Ovary (tissue), 9 donors: ENCODE results near the gene COX7A1. TPM values are rescaled to one million over a fixed set of nuclear protein-coding genes. Genes with fewer than 3 reads are reported as not detected.

Experiments
- DNase-seq, 5 donors: peaks; one replicate each; pipeline ENCODE4 v3.0.0-alpha.2; 2019 to 2020
- H3K27ac ChIP-seq, 2 donors: fragments of 200-600 bp; one replicate each; pipeline versions ENCODE4 v1.5.1 to v1.8.0; 2019 to 2022
- H3K27me3 ChIP-seq: fragments of 200-600 bp; one replicate; pipeline ENCODE4 v1.8.0; 2022
- H3K36me3 ChIP-seq: fragments of 200-600 bp; sonication (generic); one replicate; pipeline ENCODE4 v1.5.1; 2019
- H3K4me1 ChIP-seq: one replicate; pipeline ENCODE4 v1.8.1; 2013; ENCODE audit warnings: mild to moderate bottlenecking, moderate library complexity; ENCODE audit not compliant: insufficient read depth
- H3K4me3 ChIP-seq: fragments of 200-600 bp; sonication (generic); one replicate; pipeline ENCODE4 v1.5.1; 2017
- H3K9me3 ChIP-seq, 2 donors: fragments of 200-600 bp in 1 of 2; sonication (generic) in 1 of 2; one replicate each; pipeline versions ENCODE4 v1.5.1 to v1.8.1; 2013 to 2019; ENCODE audit warnings: mild to moderate bottlenecking in 1 of 2, moderate library complexity in 1 of 2
- EP300 ChIP-seq: sonication (generic); formaldehyde crosslinking; IDR thresholded peaks from one replicate; pipeline ENCODE4 v1.6.1; 2017; ENCODE audit warnings: antibody characterized with exemption
- POLR2A ChIP-seq: fragments of 450-650 bp; IDR thresholded peaks from one replicate; pipeline ENCODE4 v1.6.1; 2017; ENCODE audit warnings: antibody characterized with exemption, mild to moderate bottlenecking, moderate library complexity
- WGBS, 3 donors: extraction: QIAGEN DNeasy Blood & Tissue Kit in 1 of 3; methylation state at CpG; one replicate each; pipeline versions ENCODE4 v1.1.5 to v1.1.7; 2013 to 2017; 5-methylcytosine and 5-hydroxymethylcytosine counted together
- intact Hi-C, 4 donors: fragments of 100-400 bp; cut with DNase I; formaldehyde crosslinking; loops; one replicate each; pipeline versions ENCODE4 v1.11.0 to v1.15.1; 2022 to 2023
- polyA plus RNA-seq, 2 donors: library from polyadenylated mRNA; stranded (reverse); fragments of 200-250 nt in 1 of 2; fragments of 350-450 nt in 1 of 2; fragmentation: Illumina TruSeq in 1 of 2; extraction: RNeasy Lipid Tissue Mini Kit (QIAGEN cat#74804) in 1 of 2; gene quantifications; one replicate each; pipeline ENCODE4 v1.2.3, GENCODE V29; 2013 to 2014
- total RNA-seq, 7 donors: library from RNA; depleted of rRNA in 2 of 7; stranded (reverse); fragments of >200 nt in 2 of 7; fragmentation: NEBNext Ultra II Directional in 3 of 7; extraction: Animal tissue kit (Norgen Biotek cat#: 25700) in 3 of 7; gene quantifications; one replicate each; pipeline versions ENCODE4 v1.1.0 to v1.2.4, GENCODE V29; 2016 to 2023
- TF ChIP-seq, protein P1 (sequence below), 3 donors: fragments of 450-650 bp in 2 of 3; fragments of 200-600 bp in 1 of 3; IDR thresholded peaks; one replicate each; pipeline versions ENCODE4 v1.5.1 to v1.8.0; 2016 to 2022; ENCODE audit warnings: antibody characterized with exemption in 3 of 3, mild to moderate bottlenecking in 1 of 3
- donor health status: DM: no; HTN: no; CAD: no; lungs with moderate emphysema.
- donor health status: DM: no; HTN: no; CAD: no.
- donor health status: Bipolar disorder and iron deficiency.
- donor health status: DM: yes; HTN: yes; CAD: no.
- donor health status: DM: no; HTN: no; CAD: no.
- donor health status: DM: yes; HTN: yes; CAD: no.

The COX7A1 gene
- total and polyA plus RNA-seq, 9 donors, result 31.4 to 81.4 (median 46.6) TPM

DNA sequence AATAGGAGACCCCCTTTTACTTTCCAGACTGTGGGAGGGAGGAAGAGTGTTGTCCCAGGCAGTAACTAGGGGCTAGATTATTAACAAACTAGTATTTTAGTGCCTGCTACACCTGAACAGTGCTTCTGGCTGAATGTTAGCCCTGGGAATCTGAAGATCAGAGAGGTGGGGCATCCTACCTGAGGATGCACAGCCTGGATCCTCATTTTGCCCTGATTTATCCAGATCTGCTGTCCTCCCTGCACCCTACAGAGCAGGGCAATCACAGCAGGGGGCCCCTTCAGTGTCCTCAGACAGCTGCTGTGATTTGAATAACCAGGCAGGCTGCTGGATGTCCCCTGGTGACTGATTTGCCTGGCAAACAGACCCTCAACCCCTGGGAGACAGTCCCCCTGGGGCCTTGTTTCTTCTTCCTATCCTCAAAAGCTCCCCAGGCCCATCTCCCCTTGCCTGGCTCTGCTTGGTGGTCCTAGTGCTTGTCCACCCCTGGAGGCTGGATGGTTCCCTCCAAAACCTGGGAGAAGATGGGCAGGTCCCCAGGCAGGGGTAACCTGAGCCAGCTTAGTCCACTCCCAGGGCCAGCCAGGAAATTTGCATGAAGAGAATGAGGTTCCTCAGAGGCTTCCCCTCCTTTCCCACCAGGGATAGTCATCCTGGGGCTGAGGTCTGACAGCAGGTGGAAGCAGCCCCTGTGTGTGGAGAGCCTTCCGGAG is 41.6 kb downstream of the COX7A1 start, which contains the start of gene OVOL3:
Gene OVOL3, plus strand, starts transcription at position 657 of the 713 bp plus-strand sequence. CDS start 60 bp downstream, outside the sequence.
- no peak within 1 kb of the TSS for H3K27ac ChIP-seq
- no peaks in the 10 kb centered on the region for H3K36me3 ChIP-seq
- no peaks in the 10 kb centered on the region for H3K9me3 ChIP-seq
- no peak for DNase-seq
- WGBS, 3 donors, result 30 to 89% (median 87%) methylated on average over 1 of the region's 1 CpG
- peaks cover 5% of the 10 kb centered on the region for H3K4me1 ChIP-seq
- no peak within 1 kb of the TSS for H3K4me3 ChIP-seq
- intact Hi-C loops, result no loop called here
- H3K27me3 ChIP-seq, result no peaks in the 10 kb centered on the region
- TF ChIP-seq, protein P1, sequence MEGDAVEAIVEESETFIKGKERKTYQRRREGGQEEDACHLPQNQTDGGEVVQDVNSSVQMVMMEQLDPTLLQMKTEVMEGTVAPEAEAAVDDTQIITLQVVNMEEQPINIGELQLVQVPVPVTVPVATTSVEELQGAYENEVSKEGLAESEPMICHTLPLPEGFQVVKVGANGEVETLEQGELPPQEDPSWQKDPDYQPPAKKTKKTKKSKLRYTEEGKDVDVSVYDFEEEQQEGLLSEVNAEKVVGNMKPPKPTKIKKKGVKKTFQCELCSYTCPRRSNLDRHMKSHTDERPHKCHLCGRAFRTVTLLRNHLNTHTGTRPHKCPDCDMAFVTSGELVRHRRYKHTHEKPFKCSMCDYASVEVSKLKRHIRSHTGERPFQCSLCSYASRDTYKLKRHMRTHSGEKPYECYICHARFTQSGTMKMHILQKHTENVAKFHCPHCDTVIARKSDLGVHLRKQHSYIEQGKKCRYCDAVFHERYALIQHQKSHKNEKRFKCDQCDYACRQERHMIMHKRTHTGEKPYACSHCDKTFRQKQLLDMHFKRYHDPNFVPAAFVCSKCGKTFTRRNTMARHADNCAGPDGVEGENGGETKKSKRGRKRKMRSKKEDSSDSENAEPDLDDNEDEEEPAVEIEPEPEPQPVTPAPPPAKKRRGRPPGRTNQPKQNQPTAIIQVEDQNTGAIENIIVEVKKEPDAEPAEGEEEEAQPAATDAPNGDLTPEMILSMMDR (IDR thresholded peaks at IDR 0.05), result no peak
- TF ChIP-seq POLR2A (no peak), EP300 (no peak)

DNA sequence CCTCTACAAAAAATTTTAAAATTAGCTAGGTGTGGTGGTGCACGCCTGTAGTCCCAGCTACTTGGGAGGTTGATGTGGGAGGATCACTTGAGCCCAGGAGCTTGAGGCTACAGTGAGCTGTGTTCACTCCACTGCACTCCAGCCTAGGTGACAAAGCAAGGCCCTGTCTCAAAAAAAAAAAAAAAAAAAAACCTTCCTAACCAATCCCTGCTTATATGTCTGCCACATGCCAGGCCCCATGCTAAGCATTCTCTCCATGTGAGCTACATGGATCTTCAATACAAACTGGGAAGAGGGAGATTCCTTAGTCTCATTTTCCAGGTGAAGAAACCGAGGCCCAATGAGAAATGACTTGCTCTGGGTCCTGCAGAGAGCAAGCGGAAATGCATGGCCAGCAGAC is 43.6 kb downstream of the COX7A1 start:
- Histone ChIP-seq H3K36me3 (no peaks in the 10 kb centered on the region), H3K27ac (no peak overlapping the region), H3K4me3 (no peak overlapping the region), H3K4me1 (peaks cover 5% of the 10 kb centered on the region), H3K9me3 (no peaks in the 10 kb centered on the region), H3K27me3 (no peaks in the 10 kb centered on the region)
- TF ChIP-seq, protein P1 (IDR thresholded peaks at IDR 0.05), result no peak
- TF ChIP-seq EP300 (no peak), POLR2A (no peak)
- intact Hi-C loops, result no loop called here
- no peak for DNase-seq
- WGBS, 3 donors, result 96% methylated on average over 3 of the region's 3 CpGs

- no peaks in the 10 kb centered on the region for H3K36me3 ChIP-seq
- 93 to 96% (median 96%) methylated on average over 5 of the region's 5 CpGs for WGBS, 3 donors
Measured at GRCh38 chr19:36106991-36107390, 45.3 kb downstream of the COX7A1 start.

DNA sequence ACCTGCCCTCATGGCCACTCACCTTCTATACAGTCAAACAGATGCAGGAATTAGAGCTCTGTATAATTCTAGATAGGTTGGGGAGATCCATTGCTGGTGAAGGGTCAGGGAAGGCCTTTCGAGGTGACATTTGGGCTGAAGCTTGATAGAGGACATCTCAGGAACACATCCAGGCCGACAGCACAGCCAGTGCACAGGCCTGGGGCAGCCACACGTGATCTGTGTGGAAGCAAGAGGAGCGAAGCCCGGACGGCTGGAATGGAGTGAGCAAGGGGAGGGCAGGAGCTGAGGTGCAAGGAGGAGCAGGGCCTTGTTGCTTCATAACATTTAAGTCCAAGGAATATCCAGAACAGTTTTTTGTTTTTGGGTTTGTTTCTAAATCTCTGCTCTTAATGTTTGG is 45.8 kb downstream of the COX7A1 start:
- no peaks in the 10 kb centered on the region for H3K9me3 ChIP-seq
- TF ChIP-seq POLR2A, result no peak
- TF ChIP-seq EP300, result no peak
- TF ChIP-seq, protein P1 (IDR thresholded peaks at IDR 0.05), result no peak
- WGBS, 3 donors, result 85 to 90% (median 88%) methylated on average over 6 of the region's 6 CpGs
- no peak overlapping the region for H3K4me3 ChIP-seq
- H3K36me3 ChIP-seq, result no peaks in the 10 kb centered on the region
- no peaks in the 10 kb centered on the region for H3K27me3 ChIP-seq
- H3K4me1 ChIP-seq, result no peaks in the 10 kb centered on the region
- no peak overlapping the region for H3K27ac ChIP-seq
- intact Hi-C loops, result no loop called here
- DNase-seq, result no peak

More at GRCh38 chr19:36106991-36107390, 45.3 kb downstream of the COX7A1 start:
- DNase-seq, result no peak
- Histone ChIP-seq H3K4me3 (no peak overlapping the region), H3K4me1 (no peaks in the 10 kb centered on the region), H3K9me3 (no peaks in the 10 kb centered on the region), H3K27ac (no peak overlapping the region), H3K27me3 (no peaks in the 10 kb centered on the region)
- no peak for TF ChIP-seq EP300
- no peak for TF ChIP-seq POLR2A
- TF ChIP-seq, protein P1 (IDR thresholded peaks at IDR 0.05), result no peak
- intact Hi-C loops, result no loop called here
